ENCODE results near the gene SCAF8.

Gene SCAF8

DNA sequence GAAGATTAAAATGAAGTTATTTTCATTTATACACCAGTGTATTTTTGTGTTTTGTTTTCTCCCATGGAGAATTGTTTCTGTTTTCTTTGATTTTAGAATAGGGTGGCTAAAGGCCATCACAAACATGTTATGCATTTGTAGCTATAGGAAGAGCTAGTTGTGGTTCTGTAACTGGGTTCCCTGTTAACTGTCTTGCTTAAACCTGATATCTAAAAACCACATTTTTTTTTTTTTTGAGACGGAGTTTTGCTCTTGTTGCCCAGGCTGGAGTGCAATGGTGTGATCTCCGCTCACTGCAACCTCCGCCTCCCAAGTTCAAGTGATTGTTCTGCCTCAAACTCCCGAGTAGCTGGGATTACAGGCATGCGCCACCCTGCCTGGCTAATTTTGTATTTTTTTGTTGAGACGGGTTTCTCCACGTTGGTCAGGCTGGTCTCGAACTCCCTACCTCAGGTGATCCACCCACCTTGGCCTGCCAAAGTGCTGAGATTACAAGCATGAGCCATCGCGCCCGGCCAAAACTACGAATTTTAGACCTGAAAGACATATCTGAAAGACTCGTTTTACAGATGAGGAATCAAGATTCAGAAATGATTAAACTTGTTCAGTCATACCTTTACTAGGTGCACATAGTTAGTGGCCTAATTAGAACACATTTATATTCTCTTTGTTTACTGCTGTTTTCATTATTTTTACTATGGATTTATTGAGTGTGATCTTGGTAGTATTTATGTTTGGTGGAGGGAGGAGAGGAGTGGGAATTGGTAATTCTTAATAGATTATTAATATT, 18.0 kb downstream of the SCAF8 start:
- FAIRE-seq: no peak
- DNase-seq (ENCODE audit: insufficient read length, low spot score): no peak
- no peak for TF ChIP-seq SPI1 (IDR thresholded peaks at IDR 0.05; ENCODE audit: low read depth, low read length)
- TF ChIP-seq PAX5 (IDR thresholded peaks at IDR 0.05; ENCODE audit: insufficient read depth, low read length, severe bottlenecking): no peak
- TF ChIP-seq POU2F2 (IDR thresholded peaks at IDR 0.05; ENCODE audit: low read depth, low read length): no peak
- TF ChIP-seq POLR2AphosphoS5 (IDR thresholded peaks at IDR 0.05; ENCODE audit: low read depth, low read length): no peak
- no peak for TF ChIP-seq TAF1 (IDR thresholded peaks at IDR 0.05; ENCODE audit: low read depth, low read length)
- no peak for TF ChIP-seq POLR2A (IDR thresholded peaks at IDR 0.05; ENCODE audit: low read depth, low read length)

DNA sequence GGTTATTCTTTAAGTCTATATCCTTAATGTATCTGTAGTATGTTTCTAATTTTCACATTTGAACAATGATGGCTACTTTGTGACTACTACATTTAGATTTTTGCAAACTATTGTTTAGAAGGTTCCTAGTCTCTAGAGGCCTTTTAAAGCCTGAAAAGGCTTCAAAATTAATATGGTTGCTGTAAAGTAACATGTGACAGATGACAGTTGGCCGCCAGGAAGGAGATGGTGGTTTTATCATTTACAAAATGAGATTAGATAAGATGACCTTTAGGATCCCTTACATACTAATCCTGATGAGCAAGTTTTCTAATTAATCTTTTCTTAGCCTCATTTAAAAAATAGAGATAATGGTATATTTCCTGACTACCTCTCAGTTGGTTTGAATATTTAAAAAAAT, 18.8 kb downstream of the SCAF8 start:
- TF ChIP-seq TAF1 (IDR thresholded peaks at IDR 0.05; ENCODE audit: low read depth, low read length) (no peak), SPI1 (IDR thresholded peaks at IDR 0.05; ENCODE audit: low read depth, low read length) (no peak), PAX5 (IDR thresholded peaks at IDR 0.05; ENCODE audit: insufficient read depth, low read length, severe bottlenecking) (no peak), POLR2AphosphoS5 (IDR thresholded peaks at IDR 0.05; ENCODE audit: low read depth, low read length) (no peak), POLR2A (IDR thresholded peaks at IDR 0.05; ENCODE audit: low read depth, low read length) (no peak), POU2F2 (IDR thresholded peaks at IDR 0.05; ENCODE audit: low read depth, low read length) (no peak)
- FAIRE-seq (no peak), DNase-seq (ENCODE audit: insufficient read length, low spot score) (no peak)

DNA sequence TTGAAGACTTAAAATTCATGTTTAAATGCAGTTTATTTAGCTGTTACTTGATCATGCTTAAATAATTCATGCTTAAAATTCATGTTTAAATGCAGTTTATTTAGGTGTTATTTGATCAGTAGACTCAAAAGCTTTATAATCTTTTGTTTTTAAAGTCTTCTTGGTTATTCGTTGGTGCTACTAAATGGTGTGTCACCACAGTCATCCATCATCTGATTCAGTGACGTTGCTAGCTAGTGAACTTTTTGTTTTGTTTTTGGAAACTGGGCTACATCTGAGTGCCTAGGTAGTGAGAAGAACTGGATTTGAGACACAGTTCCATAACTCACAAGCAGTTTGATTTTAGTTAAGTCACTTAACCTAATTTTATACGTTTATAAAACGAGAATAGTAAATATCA, 20.9 kb downstream of the SCAF8 start:
- FAIRE-seq (no peak), DNase-seq (ENCODE audit: insufficient read length, low spot score) (no peak)
- no peak for TF ChIP-seq POLR2AphosphoS5 (IDR thresholded peaks at IDR 0.05; ENCODE audit: low read depth, low read length)

DNA sequence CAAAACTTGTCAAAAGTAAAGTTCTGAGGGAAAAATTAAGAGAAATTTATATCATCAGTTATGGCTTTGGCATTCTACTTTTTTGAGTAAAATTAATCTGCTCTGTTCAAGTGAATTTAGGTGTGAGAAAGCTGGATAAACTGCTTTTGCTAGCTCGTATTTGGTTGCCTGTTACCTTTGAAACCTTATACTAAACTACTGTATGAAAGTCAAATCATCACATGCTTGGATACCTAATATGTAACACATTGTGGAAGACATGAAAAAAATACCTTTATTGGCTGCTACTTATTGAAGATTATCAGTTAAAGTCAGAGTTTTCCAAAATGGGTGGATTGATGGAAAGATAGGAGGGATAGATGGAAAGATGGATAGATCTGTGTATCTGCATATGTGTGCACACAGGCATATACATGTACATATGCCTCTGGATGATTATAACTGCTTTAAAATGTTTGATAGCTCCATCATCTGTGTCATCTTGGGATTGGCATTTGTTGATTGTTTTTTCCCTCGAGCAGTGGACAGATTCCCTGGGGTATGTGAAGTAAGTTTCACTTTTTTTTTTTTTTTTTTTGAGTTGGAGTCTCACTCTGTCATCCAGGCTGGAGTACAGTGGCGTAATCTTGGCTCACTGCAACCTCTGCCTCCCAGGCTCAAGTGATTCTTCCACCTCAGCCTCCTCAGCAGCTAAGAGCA, 24.3 kb downstream of the SCAF8 start:
- DNase-seq (ENCODE audit: insufficient read length, low spot score) (no peak), FAIRE-seq (no peak)

DNA sequence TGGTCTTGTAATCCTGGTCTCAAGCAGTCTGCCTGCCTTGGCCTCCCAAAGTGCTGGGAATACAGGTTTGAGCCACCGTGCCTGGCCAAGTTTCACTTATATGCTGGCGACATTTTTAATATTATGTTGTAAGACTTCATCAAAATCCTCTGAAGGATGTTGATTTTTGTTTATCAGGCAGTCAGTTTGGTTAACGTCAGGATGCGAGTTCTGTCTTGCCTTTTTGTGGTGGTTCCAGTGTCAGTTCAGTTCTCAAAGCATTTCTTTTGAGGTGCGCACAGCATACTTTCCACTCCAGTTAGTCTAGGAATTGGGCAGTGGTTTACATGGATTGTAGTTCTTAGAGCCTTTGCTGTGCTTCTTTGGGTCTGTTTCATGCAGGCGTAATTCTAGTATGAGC, 24.9 kb downstream of the SCAF8 start:
- no peak for TF ChIP-seq POLR2AphosphoS5 (IDR thresholded peaks at IDR 0.05; ENCODE audit: low read depth, low read length)
- TF ChIP-seq TAF1 (IDR thresholded peaks at IDR 0.05; ENCODE audit: low read depth, low read length): no peak
- TF ChIP-seq POU2F2 (IDR thresholded peaks at IDR 0.05; ENCODE audit: low read depth, low read length): no peak
- TF ChIP-seq SPI1 (IDR thresholded peaks at IDR 0.05; ENCODE audit: low read depth, low read length): no peak
- TF ChIP-seq PAX5 (IDR thresholded peaks at IDR 0.05; ENCODE audit: insufficient read depth, low read length, severe bottlenecking): no peak
- no peak for TF ChIP-seq POLR2A (IDR thresholded peaks at IDR 0.05; ENCODE audit: low read depth, low read length)
- FAIRE-seq (no peak), DNase-seq (ENCODE audit: insufficient read length, low spot score) (no peak)

More for the DNA sequence above, 24.3 kb downstream of the SCAF8 start:
- TF ChIP-seq SPI1 (IDR thresholded peaks at IDR 0.05; ENCODE audit: low read depth, low read length) (no peak), PAX5 (IDR thresholded peaks at IDR 0.05; ENCODE audit: insufficient read depth, low read length, severe bottlenecking) (no peak), POU2F2 (IDR thresholded peaks at IDR 0.05; ENCODE audit: low read depth, low read length) (no peak), POLR2AphosphoS5 (IDR thresholded peaks at IDR 0.05; ENCODE audit: low read depth, low read length) (no peak), POLR2A (IDR thresholded peaks at IDR 0.05; ENCODE audit: low read depth, low read length) (no peak), TAF1 (IDR thresholded peaks at IDR 0.05; ENCODE audit: low read depth, low read length) (no peak)

DNA sequence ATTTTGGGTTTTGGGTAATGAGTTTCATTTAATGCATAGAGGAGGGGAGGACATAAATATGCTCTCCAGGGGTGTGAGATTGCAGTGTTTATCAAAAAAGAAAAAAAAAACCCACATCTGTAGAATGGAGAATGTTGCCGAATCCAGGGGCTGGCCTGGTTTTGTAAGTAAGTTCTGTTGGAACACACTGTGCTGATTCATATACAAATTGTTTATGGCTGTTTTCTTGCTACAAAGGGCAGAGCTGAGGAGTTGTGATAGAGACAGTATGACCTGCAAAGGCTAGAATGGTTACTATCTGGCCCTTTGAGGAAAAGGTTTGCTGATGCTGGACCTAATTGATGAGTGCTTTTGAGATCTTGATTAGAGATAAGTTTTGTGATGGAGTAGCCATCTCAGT, 30.4 kb downstream of the SCAF8 start:
- TF ChIP-seq POLR2A (IDR thresholded peaks at IDR 0.05; ENCODE audit: low read depth, low read length) (no peak), POU2F2 (IDR thresholded peaks at IDR 0.05; ENCODE audit: low read depth, low read length) (no peak), POLR2AphosphoS5 (IDR thresholded peaks at IDR 0.05; ENCODE audit: low read depth, low read length) (no peak), PAX5 (IDR thresholded peaks at IDR 0.05; ENCODE audit: insufficient read depth, low read length, severe bottlenecking) (no peak), TAF1 (IDR thresholded peaks at IDR 0.05; ENCODE audit: low read depth, low read length) (no peak), SPI1 (IDR thresholded peaks at IDR 0.05; ENCODE audit: low read depth, low read length) (no peak)
- FAIRE-seq: no peak
- no peak for DNase-seq (ENCODE audit: insufficient read length, low spot score)

DNA sequence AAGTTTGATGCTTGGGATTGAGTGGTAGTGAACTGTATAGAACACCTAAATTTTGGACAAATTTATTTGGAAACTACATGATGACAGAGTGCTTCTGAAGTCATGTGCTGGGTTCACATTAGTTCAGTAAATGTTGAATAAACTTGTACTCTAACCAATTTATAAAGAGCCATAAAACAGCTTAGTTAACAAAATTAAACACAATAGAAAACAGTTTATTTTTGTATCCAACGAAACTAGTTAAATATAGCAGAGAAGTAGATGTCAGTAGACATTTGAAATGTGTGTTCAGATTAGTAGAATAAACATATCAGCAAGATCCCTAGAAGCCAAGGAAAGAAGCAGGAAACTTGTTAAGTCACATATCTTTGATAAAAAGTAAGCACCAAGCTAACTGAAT, 32.1 kb downstream of the SCAF8 start:
- TF ChIP-seq SPI1 (IDR thresholded peaks at IDR 0.05; ENCODE audit: low read depth, low read length): no peak
- TF ChIP-seq POLR2A (IDR thresholded peaks at IDR 0.05; ENCODE audit: low read depth, low read length): no peak
- no peak for TF ChIP-seq POU2F2 (IDR thresholded peaks at IDR 0.05; ENCODE audit: low read depth, low read length)
- no peak for TF ChIP-seq POLR2AphosphoS5 (IDR thresholded peaks at IDR 0.05; ENCODE audit: low read depth, low read length)
- TF ChIP-seq PAX5 (IDR thresholded peaks at IDR 0.05; ENCODE audit: insufficient read depth, low read length, severe bottlenecking): no peak
- TF ChIP-seq TAF1 (IDR thresholded peaks at IDR 0.05; ENCODE audit: low read depth, low read length): no peak
- DNase-seq (ENCODE audit: insufficient read length, low spot score) (no peak), FAIRE-seq (no peak)

DNA sequence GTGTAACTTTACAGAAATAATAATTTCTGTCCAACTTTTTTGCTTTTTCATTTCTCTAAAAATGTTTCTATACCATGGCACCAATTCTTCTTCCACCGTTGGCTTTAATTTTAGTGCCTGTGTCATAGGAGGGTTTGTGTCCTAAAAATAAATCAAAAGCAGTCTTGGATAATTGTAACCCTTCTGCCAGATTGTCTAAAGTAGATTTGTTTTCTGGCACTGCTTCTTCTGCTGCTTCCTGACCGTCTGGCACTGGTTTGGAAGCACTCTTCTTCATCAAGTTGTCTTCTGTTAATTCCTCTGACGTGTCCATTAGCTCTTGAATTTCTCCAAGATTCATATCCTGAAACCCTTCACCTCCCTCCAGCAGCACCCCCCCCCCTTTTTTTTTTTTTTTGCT, 33.1 kb downstream of the SCAF8 start:
- TF ChIP-seq POLR2A (IDR thresholded peaks at IDR 0.05; ENCODE audit: low read depth, low read length) (no peak), POLR2AphosphoS5 (IDR thresholded peaks at IDR 0.05; ENCODE audit: low read depth, low read length) (no peak), TAF1 (IDR thresholded peaks at IDR 0.05; ENCODE audit: low read depth, low read length) (no peak), SPI1 (IDR thresholded peaks at IDR 0.05; ENCODE audit: low read depth, low read length) (no peak), POU2F2 (IDR thresholded peaks at IDR 0.05; ENCODE audit: low read depth, low read length) (no peak), PAX5 (IDR thresholded peaks at IDR 0.05; ENCODE audit: insufficient read depth, low read length, severe bottlenecking) (no peak)
- FAIRE-seq (no peak), DNase-seq (ENCODE audit: insufficient read length, low spot score) (no peak)

DNA sequence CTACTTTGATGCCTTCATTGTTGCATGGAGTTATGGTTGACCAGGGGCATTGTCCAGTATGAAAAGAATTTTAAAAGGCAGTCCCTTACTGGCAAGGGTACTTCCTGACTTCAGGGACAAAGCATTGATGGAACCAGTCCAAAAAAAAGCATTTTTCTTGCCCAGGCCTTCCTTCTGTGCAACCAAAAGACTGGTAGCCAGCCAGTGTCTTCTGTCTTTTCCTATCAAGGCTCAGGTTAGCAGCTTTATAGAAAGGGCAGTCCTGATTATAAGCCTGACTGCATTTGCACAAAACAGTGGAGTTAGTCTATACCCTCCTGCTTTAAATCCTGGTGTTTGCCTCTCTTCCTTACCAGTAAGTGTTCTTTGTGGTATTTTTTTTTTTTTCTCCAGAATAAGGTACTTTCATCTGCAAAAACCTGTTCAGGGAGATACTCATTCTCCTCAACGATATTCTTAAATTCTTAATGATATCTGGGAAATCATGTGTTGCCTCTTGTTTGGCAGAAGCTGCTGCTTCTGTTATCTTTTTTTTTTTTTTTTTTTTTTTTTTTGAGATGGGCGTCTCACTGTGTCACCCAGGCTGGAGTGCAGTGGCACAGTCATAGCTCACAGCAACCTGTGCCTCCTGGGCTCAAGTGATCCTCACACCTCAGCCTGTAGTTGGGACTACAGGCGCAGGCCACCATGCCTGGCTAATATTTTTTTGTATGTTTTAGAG, 33.9 kb downstream of the SCAF8 start:
- FAIRE-seq: no peak
- DNase-seq (ENCODE audit: insufficient read length, low spot score): no peak
- TF ChIP-seq PAX5 (IDR thresholded peaks at IDR 0.05; ENCODE audit: insufficient read depth, low read length, severe bottlenecking) (no peak), POU2F2 (IDR thresholded peaks at IDR 0.05; ENCODE audit: low read depth, low read length) (no peak), POLR2A (IDR thresholded peaks at IDR 0.05; ENCODE audit: low read depth, low read length) (no peak), SPI1 (IDR thresholded peaks at IDR 0.05; ENCODE audit: low read depth, low read length) (no peak), TAF1 (IDR thresholded peaks at IDR 0.05; ENCODE audit: low read depth, low read length) (no peak), POLR2AphosphoS5 (IDR thresholded peaks at IDR 0.05; ENCODE audit: low read depth, low read length) (no peak)
